LNCAP (cell line): Measurements from ENCODE around the gene ERGIC3.

Experiments
- TF ChIP-seq, protein P1 (sequence below): fragments of 450-650 bp; IDR thresholded peaks from 2 replicates; pipeline ENCODE4 v1.5.1; 2017; ENCODE audit warnings: mild to moderate bottlenecking

The ERGIC3 gene

DNA sequence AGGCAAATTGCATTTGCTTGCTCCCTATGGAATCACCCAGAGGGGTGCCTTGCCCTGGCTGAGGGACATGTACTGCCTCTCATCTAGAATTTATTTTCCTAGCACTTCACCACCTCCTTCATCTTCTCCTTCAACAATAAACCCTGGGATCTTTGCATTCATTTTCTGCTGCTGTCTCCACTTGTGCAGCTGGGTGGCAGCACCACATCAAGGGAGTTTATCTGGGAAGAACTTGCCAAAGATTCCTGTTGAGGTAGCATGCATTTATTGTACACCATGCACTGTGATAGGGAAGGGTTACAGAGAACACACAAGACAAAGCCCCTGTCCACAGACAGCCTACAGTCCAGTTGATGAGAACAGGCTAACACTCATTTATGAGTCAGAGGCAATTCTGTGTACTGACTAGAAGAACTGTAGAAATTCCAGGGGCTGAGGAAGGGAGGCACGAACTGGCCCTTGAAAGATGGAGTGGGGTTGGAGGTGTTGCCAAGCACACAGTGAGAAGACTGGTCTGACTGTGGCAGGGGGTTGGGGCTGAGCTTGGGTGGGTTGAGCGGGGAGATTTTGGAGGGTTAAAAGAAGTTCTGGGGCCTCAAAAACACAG is 30.0 kb upstream of the ERGIC3 start:
- TF ChIP-seq, protein P1, sequence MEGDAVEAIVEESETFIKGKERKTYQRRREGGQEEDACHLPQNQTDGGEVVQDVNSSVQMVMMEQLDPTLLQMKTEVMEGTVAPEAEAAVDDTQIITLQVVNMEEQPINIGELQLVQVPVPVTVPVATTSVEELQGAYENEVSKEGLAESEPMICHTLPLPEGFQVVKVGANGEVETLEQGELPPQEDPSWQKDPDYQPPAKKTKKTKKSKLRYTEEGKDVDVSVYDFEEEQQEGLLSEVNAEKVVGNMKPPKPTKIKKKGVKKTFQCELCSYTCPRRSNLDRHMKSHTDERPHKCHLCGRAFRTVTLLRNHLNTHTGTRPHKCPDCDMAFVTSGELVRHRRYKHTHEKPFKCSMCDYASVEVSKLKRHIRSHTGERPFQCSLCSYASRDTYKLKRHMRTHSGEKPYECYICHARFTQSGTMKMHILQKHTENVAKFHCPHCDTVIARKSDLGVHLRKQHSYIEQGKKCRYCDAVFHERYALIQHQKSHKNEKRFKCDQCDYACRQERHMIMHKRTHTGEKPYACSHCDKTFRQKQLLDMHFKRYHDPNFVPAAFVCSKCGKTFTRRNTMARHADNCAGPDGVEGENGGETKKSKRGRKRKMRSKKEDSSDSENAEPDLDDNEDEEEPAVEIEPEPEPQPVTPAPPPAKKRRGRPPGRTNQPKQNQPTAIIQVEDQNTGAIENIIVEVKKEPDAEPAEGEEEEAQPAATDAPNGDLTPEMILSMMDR: peak; percentile 67

DNA sequence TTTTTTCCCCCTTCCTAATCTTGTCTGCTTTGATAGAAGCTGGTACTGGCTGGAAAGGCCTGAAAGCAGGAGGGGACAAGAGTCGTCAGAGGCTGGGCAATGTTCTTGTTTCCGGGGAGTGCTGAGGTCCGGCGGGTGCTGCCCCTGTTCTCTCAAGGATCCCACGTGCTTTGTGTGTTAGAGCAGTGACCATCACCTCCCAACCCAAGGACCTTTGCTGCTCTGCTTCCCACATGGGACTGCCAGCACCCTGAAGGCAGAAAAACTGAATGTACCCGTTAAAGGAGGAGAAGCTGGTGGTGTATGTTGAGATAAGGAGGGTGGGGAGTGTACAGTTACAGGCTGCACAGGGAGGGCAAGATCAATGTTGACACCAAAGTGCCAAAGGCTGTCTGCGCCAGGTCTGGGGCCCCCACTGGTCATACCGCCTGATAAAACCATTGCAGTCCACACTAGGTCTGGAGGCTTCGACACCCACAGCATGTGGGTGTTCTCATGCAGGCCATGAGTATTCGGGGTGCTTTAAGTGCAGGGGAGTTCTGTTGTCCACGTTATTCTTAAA is 27.4 kb upstream of the ERGIC3 start:
- TF ChIP-seq, protein P1: no peak

DNA sequence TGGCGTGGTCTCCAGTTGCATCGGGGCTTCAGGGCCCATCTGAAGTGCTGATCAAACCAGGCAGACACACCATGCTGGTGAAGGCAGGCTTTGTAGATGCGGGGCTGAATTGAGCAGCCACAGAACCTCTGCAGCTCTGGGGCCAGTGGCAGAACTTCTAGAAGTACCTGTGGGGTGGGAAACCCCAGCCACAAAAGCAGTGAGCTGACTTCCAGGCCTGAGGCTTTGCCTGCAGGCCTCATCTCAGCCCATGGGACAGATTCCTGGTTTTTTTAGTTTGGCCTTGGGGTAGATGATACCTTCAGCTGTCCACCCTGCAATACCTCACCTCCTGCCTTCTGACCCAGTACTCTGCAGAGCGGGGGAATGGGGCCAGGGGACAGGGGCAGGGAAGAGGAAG is 26.5 kb upstream of the ERGIC3 start:
- TF ChIP-seq, protein P1: no peak

DNA sequence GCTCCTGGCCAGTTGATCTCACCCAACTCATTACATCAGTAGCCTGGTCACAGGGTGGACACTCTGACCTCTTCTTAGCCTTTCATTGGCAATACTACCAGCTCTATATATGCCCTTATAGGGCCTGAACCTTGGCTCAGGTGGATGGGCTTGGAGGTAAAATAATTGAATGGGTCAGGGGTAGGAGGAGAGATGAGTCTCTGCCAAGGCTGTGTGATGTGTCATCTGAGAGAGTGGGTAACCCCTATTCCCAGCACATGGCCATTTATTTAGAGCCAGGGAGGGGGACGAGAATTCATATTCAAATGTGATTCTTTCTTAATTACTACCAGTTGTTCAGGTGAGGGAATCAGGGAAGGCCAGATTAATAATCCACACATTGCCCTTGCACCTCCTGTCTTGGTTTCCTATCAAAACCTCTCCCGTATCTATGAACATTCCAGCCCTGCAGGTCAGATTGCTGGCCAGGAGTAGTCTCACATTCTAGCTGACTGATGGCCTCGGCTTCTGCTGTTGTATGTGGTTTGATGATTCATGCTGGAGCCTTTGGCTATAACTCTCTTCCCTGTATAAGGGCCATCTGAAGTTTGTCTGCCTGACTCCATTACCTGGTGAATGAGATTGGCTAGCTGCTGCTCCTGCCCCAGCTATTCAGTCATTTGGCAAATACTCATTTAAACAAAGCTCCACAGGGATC is 25.8 kb upstream of the ERGIC3 start:
- TF ChIP-seq, protein P1: no peak

DNA sequence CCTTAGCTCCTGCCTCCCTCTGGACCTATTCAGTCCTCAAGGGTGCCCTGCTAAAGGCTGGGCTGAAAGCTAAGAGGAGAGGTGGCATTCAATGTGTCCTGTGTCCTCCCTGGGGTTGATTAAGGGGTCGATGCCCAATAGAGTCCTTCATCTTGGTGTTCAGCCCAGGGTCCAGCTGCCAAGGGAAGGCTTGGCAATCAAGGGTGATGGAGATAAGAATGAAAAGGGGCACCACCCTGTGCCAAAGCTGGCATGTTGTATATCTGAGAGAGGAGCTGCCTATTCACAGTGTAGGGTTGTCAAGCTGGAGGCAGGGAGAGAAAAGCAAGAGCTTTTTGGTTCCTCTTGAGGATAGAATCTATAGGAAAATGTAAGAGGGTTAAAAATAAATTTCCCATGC is 24.8 kb upstream of the ERGIC3 start:
- TF ChIP-seq, protein P1: no peak

DNA sequence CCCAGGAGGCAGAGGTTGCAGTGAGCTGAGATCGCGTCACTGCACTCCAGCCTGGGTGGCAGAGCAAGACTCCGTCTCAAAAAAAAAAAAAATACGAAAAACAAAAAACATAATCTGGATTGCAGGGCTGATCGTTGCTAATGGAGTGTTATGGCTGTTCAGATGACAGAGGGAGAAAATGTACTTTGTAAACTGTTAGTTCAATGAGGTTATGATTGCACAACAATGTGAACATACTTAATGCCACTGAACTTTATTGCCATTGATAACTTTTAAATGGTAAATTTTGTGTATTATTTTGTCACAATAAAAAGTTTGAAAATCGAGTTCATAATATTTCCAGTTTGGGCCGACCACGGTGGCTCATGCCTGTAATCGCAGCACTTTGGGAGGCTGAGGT is 22.9 kb upstream of the ERGIC3 start:
- TF ChIP-seq, protein P1: no peak

DNA sequence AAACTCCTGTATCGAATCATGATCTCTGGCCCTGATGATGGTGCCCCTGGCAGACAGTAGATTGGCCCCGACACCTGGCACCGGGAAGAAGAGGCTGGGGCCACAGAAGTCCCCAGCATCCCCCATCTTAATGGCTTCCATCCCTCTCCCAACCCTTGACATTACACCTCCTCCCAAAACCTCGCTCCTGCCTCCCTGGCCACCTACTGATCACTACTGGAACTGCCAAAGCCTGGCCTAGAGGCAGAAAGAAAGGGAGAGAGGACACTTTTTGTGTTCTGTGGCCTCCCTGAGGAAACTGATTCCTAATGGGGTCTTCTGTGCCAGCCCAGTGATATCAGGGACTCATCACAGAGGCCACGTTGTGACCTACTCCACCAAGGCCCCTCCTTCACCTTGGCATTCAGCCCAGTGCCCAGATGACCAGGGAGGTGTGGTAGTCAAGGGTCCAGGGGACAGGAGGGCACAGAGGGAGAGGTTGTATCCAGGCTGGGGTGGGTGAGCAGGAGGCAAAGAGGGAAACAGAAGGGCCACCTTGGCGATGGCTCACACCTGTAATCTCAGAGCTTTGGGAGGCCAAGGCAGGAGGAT is 18.5 kb upstream of the ERGIC3 start:
- TF ChIP-seq, protein P1: peak; percentile 40
